Activated naive CD8-positive, alpha-beta T cell treated with anti-CD3 and anti-CD28 coated beads, Interleukin-2, amount 50 U/mL, for 16 hours (primary cell): Measurements from ENCODE around the gene LIF.
"Not testable (repeated sequence)": the region's sequence is repeated elsewhere in the genome, so short reads cannot be mapped to it uniquely, and the experiment has no call there.

Source experiments
- DNase-seq: peaks from one replicate; pipeline ENCODE4 v3.0.0-alpha.2; 2020; ENCODE audit warnings: low read depth, low spot score

The LIF gene

DNA sequence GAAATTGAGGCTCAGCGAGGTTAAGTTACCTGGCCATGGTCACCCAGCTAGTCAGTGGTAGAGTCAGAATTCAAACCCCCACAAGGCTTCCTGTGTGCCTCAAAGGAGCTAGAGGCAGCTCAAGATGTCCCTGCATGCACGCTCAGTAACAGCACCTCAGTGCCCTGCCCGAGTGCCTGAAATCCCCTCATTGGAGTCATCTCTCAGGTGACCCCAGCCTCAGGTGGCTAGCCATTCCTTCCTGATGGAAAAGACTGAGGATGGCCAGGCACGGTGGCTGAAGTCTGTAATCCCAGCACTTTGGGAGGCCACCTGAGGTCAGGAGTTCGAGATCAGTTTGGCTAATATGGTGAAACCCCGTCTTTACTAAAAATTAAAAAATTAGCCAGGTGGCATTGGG lies 36.9 kb downstream of the LIF start:
- DNase-seq = no peak

DNA sequence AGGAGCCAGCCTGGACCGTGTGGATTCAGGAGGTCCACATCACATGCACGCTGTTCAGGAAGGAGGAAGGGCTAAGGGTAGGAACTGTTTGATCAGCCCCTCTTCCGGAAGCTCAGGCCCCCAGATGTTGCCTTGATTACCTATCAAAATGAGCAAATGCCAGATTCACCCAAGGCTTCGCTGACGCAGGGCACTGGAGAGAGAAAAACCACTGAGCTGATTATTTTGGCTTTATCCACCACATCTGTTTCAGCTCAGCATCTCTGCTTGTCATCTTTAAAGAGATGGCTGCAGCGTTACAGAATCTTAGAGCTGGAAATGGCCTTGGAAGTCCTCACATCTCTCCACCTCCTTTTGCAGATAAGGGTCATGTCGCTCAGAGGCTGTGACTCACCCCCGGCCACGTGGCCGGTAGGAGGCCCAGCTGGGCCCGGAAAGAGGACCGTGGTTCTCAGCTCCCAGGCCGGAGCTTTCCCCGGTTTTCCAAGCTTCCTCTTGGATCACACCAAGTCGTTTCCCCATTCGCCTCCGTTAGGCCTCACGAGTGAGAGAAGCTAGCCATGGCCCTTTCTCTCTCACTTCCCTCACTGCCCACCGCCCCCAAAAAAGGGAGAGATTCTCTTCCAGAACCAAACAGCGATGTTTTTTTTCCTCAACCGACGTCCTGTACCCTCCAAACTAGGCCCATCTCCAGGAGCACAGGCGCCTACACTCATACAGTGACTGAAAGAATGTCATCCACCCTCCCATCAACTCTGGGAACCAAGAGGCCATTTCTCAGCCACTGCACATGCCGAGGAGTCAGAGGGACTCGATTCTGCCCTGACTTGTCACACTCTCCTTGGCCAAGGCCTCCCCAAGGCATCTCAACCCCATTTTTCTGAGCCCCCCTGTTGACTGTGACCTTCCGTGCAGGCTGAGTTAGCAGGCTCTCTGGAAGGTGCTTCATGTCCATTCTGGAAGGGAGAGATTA lies 37.6 kb downstream of the LIF start:
- no peak for DNase-seq

DNA sequence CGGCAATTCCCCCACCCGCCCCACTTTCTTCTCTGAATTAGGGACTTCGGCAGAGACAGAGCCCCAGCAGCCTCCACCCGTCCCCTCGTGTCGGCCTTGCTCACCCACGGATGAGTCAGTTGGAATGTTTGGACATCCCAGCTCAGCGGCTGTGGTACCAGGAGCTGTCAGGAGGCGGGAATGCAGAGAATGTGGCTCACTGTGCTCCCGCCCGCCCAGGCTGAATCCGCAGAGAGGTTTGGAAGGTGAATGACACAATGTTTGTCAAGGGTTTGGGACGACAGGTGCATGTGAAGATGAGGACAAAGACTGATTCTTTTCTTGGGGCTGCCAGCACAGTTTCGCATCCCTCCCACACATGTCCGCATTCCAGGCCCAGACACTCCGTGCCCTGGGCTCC lies 39.6 kb downstream of the LIF start:
- DNase-seq = no peak

DNA sequence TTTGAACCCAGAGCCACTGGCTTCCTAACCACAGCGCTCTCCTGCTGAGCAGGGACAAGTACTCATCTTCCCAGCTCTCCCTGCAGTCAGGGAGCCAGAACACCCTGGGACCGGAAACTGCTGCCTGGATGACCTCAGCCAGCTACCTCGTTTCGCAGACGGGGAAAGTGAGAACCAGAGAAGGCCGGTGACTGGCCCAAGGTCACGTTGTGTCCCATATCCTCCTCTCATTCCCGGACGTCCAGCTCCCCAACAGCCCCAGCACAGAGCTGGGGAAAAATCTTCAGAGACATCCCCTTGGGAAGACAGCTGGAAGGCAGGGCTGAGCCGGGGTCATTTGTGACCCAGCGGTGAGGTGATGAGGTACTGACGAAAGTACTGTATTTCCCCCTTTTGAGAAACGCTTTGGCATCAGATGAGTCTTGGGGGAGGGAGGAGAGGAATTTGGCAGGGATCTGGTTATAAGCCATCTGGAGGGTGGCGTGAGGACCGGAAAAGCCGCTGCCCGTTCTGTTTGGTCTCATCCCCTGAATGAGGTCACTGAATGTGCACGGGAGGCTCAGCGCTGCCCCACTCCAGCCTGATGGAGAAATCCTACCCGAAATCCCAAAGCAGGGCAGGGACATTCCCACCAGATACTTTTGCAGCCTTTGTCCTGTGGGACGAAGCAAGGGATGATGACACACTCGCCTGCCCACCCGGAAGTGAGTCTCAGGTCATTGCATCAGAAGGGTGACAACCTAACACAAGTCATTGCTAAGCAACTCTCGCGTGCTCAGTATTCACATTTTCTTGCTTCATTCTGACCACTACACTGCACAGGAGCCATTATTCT lies 41.1 kb downstream of the LIF start:
- no peak for DNase-seq

DNA sequence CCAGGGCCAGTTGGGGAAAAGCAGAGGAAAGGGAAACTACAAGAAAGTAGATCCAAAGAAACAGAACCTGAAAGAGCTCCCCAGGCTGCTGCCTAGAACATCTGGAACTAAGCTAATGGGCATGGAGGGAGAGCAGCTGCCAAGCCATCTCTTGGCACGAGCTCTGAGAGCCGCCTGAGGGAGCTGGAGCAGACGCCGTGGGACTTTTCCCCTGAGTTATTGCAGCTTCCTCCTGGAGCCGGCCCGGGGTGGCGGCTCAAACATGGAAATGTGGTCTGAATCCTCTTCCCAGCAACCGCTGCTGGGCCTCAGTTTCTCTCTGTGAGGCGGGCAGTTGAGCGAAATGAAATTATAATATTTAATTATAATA lies 41.8 kb downstream of the LIF start:
- DNase-seq = no peak

DNA sequence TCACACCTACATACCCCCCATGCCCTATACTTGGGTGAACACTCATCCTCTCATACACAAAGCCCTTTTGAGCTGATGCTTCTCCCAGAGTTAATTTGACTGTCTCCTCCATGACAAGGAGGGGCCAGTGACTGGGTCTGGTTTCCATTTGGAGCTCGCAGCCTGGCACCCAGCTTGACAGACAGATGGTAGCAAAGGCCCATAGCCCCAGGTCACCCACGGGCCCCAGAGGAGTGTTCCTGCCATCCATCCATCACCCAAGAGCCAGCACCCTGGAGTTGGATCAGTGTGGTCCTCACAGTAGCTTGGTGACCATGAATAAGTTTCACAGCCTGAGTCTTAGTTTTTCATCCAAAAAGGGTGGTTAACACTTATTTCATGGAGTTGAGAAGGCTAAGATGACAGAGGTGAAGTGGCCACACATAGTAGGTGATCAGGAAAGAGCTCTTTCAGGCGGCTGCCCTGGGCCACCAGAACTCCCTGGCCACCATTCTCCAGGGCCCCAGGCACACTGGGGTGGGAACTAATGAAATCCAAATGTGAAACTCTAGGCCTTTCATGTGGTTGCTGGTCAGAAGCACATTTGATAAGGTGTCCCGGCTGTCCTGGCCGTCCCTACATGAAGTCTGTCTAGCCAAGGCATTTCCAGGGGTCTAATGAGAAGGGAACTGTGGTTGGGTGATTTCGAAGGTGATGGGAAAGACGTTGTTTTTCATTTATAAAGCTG lies 42.4 kb downstream of the LIF start:
- DNase-seq = no peak

DNA sequence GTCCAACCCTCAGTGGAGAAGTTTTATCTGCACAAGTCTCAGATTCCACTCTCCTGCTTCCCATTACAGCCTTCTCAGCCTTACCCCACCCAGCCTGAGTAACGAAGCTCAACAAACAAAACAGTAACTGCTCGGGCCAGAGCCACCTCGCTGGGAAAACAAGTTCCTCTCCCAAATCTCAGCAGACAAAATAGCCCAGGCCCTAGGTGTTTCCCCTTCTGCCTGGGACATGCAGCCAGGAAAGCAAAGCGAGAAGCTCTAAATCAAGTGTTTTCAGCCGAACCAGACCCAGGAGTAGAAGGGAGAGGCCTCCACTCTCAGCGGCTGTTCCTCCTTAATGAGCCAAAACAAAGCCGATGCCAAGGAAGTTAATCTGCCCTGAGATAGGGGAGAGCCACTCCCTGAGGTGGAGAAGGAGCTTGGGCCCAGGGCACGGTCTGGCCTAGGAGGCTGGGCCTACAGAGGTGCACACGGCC lies 44.0 kb downstream of the LIF start:
- DNase-seq = no peak

DNA sequence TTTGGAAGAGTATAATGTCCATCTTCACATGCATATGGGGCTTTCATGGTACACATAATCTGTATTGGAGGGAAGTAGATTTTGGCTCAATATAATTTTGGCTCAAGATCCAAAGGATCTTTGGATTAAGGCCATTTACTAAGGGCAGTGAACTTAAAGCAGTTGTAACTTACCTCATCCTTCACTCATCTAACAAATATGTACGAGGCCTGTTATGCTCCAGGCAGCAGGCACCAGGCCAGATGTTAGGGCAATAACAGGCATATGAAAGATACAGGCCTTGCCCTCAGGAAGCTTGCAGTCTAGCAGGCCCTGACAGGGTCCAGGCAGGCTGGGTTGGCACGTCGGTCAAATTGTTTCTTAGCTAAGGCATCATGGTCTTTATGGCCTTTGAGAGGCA lies 44.6 kb downstream of the LIF start:
- no peak for DNase-seq

DNA sequence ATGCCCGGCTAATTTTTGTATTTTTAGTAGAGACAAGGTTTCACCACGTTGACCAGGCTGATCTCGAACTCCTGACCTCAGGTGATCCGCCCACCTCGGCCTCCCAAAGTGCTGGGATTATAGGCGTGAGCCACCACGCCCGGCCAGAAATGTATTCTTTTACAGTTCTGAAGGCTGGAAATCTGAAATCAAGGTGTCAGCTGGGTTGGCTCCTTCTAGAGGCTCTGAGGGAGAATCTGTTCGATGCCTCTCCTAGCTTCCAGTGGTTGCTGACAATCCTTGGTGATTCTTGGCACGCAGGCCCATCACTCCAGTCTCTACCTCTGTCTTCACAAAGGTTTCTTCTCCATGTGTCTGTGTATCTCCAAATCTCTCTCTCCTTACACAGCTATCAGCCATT lies 45.7 kb downstream of the LIF start:
- not testable (repeated sequence) for DNase-seq

DNA sequence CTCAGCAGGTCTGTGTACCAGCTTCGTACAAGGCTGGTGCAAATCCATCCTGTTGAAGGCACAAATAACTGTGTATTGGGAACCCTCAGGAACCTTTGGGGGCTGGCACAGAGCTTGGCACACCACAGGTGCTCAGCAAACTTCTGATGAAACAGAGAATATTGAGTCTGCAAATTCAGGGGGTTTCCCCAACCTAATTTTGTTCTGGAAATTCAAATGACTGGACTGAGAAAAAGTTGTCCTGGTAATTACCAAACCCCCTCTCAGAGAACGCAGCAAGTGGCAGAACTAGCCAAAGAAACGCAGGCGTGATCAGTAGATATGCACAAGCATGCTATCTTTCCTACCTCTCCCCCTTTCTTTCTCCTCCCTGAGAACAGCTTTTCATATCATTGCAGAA lies 47.6 kb downstream of the LIF start:
- no peak for DNase-seq

DNA sequence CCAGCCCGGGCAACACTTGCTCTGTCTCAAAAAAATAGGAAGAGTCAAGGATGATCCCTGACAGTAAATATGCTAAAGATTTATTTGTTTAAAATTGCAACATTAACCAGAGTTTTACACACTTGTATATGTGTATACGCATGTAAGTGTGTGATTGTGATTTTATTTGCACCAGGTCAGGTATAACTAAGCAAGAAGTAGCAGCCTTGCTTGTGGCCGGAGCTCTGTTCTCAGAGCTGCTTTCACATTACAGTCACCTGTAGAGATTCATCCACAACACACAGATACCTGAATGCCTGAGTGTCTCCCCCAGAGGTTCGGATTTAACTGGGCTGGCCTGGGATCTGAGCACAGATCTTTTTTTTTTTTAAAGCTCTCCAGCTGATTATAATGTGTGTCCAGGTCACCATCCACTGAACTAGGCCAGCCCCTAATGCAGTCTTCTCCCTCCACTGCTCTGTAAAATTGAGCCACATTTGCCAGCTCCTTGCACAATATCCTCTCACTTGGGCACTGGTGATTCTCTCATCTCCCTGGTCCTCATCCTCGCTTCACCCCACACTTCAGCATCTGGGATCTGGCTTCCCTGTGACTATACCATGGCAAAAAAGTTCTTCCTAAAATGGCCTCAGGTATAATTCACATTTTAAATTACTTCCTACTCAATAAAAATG lies 48.3 kb downstream of the LIF start:
- DNase-seq = no peak

DNA sequence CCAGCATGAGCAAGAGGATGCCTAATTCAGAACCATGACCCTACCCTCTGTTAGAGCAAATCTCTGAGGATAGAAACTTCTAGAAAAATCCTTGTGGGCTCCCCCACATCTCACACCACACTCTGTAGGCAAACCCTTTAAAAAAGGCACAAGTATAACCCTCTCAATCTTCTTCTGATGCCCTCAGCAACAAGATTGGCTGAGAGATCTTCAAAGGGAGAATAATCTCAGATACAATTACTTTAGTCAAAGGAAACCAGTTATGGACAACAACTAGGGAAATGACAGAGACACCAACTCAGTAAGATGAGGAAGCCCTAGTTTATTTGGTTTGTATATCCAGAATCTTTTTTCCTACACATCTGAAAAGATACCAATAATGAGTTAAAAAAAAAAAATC lies 49.2 kb downstream of the LIF start:
- no peak for DNase-seq

DNA sequence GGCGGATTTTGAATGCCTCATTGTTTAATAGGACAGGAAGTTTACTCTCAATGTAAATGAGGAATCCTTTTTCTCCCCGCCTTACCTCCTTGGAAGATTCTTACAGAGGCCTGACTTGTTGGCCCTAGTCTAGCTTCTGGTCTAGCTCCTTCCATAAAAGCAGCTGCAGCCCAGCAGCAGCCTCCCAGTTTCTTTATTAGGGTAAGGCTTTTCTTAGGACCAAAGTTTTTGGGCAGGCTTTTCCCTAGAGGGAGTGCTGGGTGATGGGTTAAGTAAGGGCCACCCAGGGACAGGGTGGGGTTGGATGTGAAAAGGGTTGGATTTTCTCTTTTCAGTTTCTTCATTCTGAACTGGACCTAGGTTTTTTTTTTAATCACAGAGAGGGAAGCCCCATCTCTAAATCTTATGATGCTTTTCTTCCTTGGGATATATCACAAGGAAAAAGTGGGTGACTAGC lies 49.7 kb downstream of the LIF start:
- no peak for DNase-seq

DNA sequence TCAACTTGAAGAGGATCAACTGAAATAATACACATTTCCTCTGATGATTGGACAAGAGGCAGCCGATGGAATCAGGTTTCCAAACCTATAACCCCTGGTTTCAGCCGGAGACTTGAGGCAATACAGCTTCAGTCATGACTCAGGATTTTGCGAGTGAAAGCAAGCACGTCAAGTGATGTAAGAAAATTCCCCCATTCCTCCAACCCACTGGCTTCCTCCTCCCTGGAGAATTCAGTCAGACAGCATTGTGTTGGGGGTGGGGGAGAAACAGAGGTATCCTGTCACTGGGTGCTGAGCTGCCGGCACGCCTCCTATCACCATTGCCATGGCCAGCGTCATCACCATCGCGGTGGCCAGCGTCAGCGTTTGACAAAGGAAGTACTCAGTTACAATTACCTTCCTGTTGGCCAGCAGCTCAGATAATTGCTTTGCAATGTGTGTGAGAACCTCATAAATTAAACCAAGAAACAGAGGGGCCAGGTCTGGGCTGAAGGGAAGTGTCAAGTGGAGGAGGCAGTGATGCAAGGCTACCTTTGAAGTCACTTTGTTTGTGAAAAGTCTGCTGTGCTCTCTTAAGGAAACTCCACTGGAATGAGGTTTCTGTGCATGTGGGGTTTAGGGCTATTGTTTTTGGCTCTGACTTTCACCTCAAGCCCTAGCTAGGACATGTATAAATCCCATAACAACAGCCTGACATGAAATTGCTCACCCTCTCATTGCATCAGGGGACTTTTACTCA lies 50.2 kb downstream of the LIF start:
- DNase-seq = no peak

DNA sequence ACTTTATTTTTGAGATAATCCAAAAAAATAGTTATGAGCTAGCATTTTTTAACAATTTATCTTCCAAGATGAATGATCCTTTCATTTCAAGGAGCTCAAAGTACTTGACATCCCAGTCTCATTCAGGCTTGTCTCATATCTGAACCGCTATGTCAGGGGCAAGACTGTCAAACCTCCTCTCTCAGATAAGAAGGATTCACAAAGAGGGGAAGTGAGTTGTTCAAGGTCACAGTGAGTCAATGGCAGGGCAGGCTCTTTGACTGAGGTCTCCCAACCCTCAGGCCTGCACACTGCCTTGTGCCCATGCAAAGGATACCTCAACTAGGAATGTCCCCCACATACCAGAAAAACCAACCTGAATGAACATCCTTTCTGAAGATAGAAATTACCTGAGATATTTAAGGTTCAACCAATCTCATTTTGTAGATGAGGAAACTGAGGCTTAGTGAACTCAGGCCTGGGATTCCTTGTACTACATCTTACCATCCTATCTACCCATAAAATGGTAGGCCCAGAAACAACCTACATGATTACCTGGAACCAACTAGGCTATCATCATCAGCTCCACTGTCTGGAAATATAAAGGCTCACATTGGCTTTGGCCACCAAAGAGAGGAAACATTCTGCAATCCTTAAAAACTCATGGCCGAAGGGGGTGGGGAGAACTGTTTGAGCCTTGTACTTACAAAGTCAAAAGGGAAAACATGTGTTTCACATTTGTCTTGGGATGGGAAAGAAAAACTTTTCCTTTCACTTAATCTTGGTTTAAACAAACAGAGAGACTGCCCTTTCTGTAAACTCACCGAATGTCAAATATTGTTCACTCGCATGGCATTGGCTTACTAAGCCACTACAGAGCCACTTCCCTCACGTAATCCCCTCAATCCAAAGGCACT lies 51.1 kb downstream of the LIF start:
- DNase-seq = no peak

DNA sequence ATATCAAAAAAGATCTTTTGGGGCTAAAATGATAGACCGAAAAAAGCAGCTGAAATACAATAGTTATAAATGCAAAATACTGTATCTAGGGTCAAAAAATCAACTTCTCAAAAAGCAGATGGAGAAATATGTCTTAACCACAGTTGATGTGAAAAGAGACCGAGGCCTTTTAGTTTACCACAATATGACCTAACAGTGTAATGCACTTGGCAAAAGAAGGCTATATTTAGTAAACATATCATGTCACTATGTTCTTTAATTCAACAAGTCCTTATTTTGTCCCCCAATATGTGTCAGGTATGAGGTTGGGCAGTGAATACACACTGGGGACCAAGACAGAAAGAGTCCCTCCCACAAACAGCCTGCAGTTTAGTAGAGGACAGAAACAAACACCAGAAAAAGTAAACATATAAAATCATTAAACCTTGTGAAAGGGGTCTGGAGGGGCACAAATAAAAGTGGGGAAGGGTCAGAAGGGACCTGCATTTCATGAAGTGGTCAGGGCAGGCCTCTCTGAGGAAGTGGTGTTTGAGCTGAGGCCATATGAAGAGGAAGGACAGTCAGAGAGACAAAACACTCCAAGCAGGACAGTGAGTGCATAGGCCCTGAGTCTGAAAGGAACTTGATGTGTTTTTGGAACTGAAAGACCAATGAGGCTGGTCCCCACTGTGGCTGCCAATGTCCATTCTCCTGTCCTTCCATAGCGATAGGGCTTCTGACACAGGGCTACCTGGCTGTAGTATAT lies 53.4 kb downstream of the LIF start:
- no peak for DNase-seq

DNA sequence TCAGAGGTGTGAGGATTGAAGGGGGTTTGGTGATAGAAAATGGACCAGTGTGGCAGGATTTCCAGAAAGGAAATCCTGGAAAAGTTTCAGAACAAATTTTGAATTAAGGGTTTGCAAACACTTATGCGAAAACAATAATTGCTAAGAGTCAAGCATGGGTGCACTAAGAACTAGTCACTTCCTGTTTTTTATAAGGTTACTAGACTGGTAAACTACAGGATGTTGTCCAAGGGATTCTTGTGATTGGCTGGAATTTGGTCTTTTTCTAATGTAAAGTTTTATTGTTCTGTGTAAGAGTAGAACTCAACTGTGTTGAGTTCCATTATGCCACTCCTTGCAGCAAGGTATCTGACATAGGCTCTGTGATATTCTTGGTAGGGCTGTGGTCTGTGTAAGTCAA lies 54.1 kb downstream of the LIF start:
- no peak for DNase-seq

DNA sequence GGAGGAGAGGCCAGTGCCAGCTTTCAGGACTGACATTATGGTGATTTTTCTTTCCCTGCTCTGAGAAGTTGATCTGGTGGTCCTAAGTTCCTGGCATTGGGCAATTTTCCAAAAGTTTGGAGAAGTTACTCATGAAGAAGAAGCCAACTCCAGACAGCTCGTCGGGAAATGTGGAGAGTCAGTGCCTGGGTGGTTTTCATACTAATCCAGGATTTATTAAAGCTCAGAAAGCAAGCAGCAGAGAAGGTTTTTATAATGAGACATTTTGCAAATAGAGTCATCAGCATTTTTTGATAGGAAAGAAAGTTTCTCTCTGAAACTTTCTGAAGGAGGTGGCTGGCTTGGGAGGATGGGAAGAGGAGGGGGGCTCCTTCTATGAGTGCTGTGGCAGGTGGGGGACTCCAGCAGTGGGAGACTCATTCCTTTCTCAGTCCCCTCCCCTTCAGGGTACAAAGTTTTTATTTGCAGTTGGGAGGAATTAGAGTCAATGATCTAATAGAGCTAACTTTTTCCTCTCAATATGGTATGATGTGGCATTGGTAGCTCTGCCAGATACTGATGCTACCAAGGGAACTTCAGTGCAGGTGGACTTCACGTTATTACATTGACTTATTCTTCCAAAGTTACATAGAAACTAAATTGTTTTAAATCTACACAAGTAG lies 55.4 kb downstream of the LIF start:
- DNase-seq = no peak
